ENCODE measurements around the gene ANKRD62.
"Not testable (repeated sequence)": the region's sequence is repeated elsewhere in the genome, so short reads cannot be mapped to it uniquely, and the experiment has no call there.

Gene ANKRD62

GRCh38 chr18:12066910-12067511 lies 26.6 kb upstream of the ANKRD62 start:
- no peak for DNase-seq (ENCODE audit: low spot score)

GRCh38 chr18:12067671-12068070 lies 26.0 kb upstream of the ANKRD62 start:
- DNase-seq (ENCODE audit: low spot score), result no peak

- DNase-seq (ENCODE audit: low spot score), result not testable (repeated sequence)
These were observed 25.2 kb upstream of the ANKRD62 start for GRCh38 chr18:12068316-12068949.

- DNase-seq (ENCODE audit: low spot score), result no peak
These were observed 24.7 kb upstream of the ANKRD62 start for GRCh38 chr18:12068950-12069320.

- DNase-seq (ENCODE audit: low spot score), result not testable (repeated sequence)
These were observed 22.6 kb upstream of the ANKRD62 start for GRCh38 chr18:12071066-12071465.

GRCh38 chr18:12072996-12073395 lies 20.6 kb upstream of the ANKRD62 start:
- DNase-seq (ENCODE audit: low spot score), result no peak

- peak; percentile 13 for DNase-seq (ENCODE audit: low spot score)
These were observed 18.9 kb upstream of the ANKRD62 start for GRCh38 chr18:12074736-12075135.

- peak; percentile 16 for DNase-seq (ENCODE audit: low spot score)
These were observed 17.1 kb upstream of the ANKRD62 start for GRCh38 chr18:12076424-12077140.

GRCh38 chr18:12077994-12078393 lies 15.6 kb upstream of the ANKRD62 start:
- DNase-seq (ENCODE audit: low spot score), result not testable (repeated sequence)

- DNase-seq (ENCODE audit: low spot score), result no peak
These were observed 14.0 kb upstream of the ANKRD62 start for GRCh38 chr18:12079491-12080237.

- no peak for DNase-seq (ENCODE audit: low spot score)
These were observed 8.5 kb upstream of the ANKRD62 start for GRCh38 chr18:12085136-12085535.

- no peak for DNase-seq (ENCODE audit: low spot score)
These were observed 7.9 kb upstream of the ANKRD62 start for GRCh38 chr18:12085786-12086185.

GRCh38 chr18:12086249-12086648 lies 7.4 kb upstream of the ANKRD62 start:
- DNase-seq (ENCODE audit: low spot score), result no peak

GRCh38 chr18:12086677-12087470 lies 6.8 kb upstream of the ANKRD62 start:
- no peak for DNase-seq (ENCODE audit: low spot score)

- no peak for DNase-seq (ENCODE audit: low spot score)
These were observed 6.1 kb upstream of the ANKRD62 start for GRCh38 chr18:12087471-12088025.

- no peak for DNase-seq (ENCODE audit: low spot score)
These were observed 5.5 kb upstream of the ANKRD62 start for GRCh38 chr18:12088096-12088495.

GRCh38 chr18:12088731-12089375 lies 4.8 kb upstream of the ANKRD62 start:
- no peak for DNase-seq (ENCODE audit: low spot score)

GRCh38 chr18:12091538-12092141 lies 2.0 kb upstream of the ANKRD62 start:
- no peak for DNase-seq (ENCODE audit: low spot score)

GRCh38 chr18:12092398-12093229 lies 1.0 kb upstream of the ANKRD62 start:
- peak; percentile 26 for DNase-seq (ENCODE audit: low spot score)

- DNase-seq (ENCODE audit: low spot score), result no peak
These were observed 4.7 kb downstream of the ANKRD62 start for GRCh38 chr18:12098374-12098773.

All from RKO (cell line).